ENCODE results near the gene SREK1IP1.
A peak's percentile ranks its signal among the peaks of the same experiment; 100 is the strongest.

SREK1IP1 gene

GRCh38 chr5:64680289-64680688, 88.2 kb downstream of the SREK1IP1 start:
- peak; percentile 24 for DNase-seq (ENCODE audit: low read depth)

GRCh38 chr5:64678374-64678773, 90.1 kb downstream of the SREK1IP1 start:
- DNase-seq (ENCODE audit: low read depth), result no peak

DNA sequence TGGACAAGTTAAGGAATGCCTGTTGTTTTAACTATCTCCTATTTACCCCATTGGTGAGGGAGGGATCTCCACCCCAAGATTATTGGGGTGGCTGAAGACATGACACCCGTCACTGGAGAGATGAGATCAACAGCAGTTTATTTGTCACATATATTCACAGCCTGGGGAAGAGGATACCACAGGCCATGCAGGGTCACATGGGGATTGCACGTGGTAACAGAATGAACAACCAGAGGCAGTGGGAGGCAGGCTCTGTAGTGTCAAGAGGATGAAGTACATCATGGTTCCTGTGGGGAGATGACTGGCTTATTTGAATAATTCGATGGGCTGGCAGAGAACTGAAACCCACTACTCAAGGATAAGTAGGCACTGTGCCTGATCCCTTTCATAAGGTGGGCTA, 96.8 kb downstream of the SREK1IP1 start:
- DNase-seq (ENCODE audit: low read depth), result no peak

GRCh38 chr5:64670277-64670676, 98.2 kb downstream of the SREK1IP1 start:
- no peak for DNase-seq (ENCODE audit: low read depth)
